Measurements from ENCODE around the gene MATCAP1. TPM values are rescaled to one million over a fixed set of nuclear protein-coding genes. Genes with fewer than 3 reads are reported as not detected.

The MATCAP1 gene
- total RNA-seq, 4 donors from 2014 or later = 27.6 to 220 (median 32.5) TPM

- in situ Hi-C loops (cut with MboI; ENCODE audit: low pct_ligation_motif_present in 1 of 4, low pct_unique_long_range_greater_than_20kb in 1 of 4, low sequenced_read_pairs in 3 of 4) = loop anchor here in 3 of 4 donors (10.0 to 25.0 kb wide), 3 partner anchors 135 to 187 kb away; partner anchors contain the start of genes CES3 (in 1 of the 3) and CES4A (in 1 of the 3)
- WGBS, 2 donors (ENCODE audit: low coverage in 1 of 2) = 84% methylated on average over 70 of the region's 77 CpGs; no CpG with 5 or more reads in 1 of the 2 donors
- intact Hi-C loops (cut with DNase I; ENCODE audit: low total_unique reads) = no loop called here
- no peaks in the 10 kb centered on the region for H3K9me3 ChIP-seq
- peaks cover 0 to 20% (median 0%) of the 10 kb centered on the region in 4 donors for H3K36me3 ChIP-seq
- H3K27ac ChIP-seq = peak overlapping the region in 2 of 4 donors; percentile 86 to 88
- DNase-seq = no peak
- H3K27me3 ChIP-seq = peaks cover 16% of the 10 kb centered on the region
- no peak for TF ChIP-seq EP300 (IDR thresholded peaks at IDR 0.05; ENCODE audit: low read depth)
- no peak for TF ChIP-seq POLR2AphosphoS5 (IDR thresholded peaks at IDR 0.05)
- no peak for TF ChIP-seq POLR2A (IDR thresholded peaks at IDR 0.05)
- no peak for TF ChIP-seq CTCF (IDR thresholded peaks at IDR 0.05)
- peaks cover 7 to 15% (median 12%) of the 10 kb centered on the region in 4 donors for H3K4me1 ChIP-seq
- peak overlapping the region in 1 of 4 donors; percentile 55 for H3K4me3 ChIP-seq
These were observed 34.3 kb downstream of the MATCAP1 start for GRCh38 chr16:67149276-67150046.

GRCh38 chr16:67148656-67149275, 35.0 kb downstream of the MATCAP1 start:
- H3K4me1 ChIP-seq = peaks cover 7 to 15% (median 12%) of the 10 kb centered on the region in 4 donors
- H3K9me3 ChIP-seq = no peaks in the 10 kb centered on the region
- TF ChIP-seq CTCF (IDR thresholded peaks at IDR 0.05) (no peak), EP300 (IDR thresholded peaks at IDR 0.05; ENCODE audit: low read depth) (no peak), POLR2A (IDR thresholded peaks at IDR 0.05) (no peak), POLR2AphosphoS5 (IDR thresholded peaks at IDR 0.05) (no peak)
- WGBS, 2 donors (ENCODE audit: low coverage in 1 of 2) = 88% methylated on average over 11 of the region's 11 CpGs; no CpG with 5 or more reads in 1 of the 2 donors
- in situ Hi-C loops (cut with MboI; ENCODE audit: low pct_ligation_motif_present in 1 of 4, low pct_unique_long_range_greater_than_20kb in 1 of 4, low sequenced_read_pairs in 3 of 4) (no loop called here), intact Hi-C loops (cut with DNase I; ENCODE audit: low total_unique reads) (no loop called here)
- no peak overlapping the region for H3K27ac ChIP-seq
- no peak overlapping the region for H3K4me3 ChIP-seq
- peaks cover 0 to 26% (median 2%) of the 10 kb centered on the region in 4 donors for H3K36me3 ChIP-seq
- no peak for DNase-seq
- peaks cover 16% of the 10 kb centered on the region for H3K27me3 ChIP-seq

GRCh38 chr16:67148221-67148620, 35.5 kb downstream of the MATCAP1 start:
- no peak for DNase-seq
- TF ChIP-seq CTCF (IDR thresholded peaks at IDR 0.05) = no peak
- TF ChIP-seq POLR2A (IDR thresholded peaks at IDR 0.05) = no peak
- peaks cover 0 to 31% (median 5%) of the 10 kb centered on the region in 4 donors for H3K36me3 ChIP-seq
- H3K4me3 ChIP-seq = no peak overlapping the region
- intact Hi-C loops (cut with DNase I; ENCODE audit: low total_unique reads) = no loop called here
- peaks cover 16% of the 10 kb centered on the region for H3K27me3 ChIP-seq
- peaks cover 7 to 15% (median 12%) of the 10 kb centered on the region in 4 donors for H3K4me1 ChIP-seq
- WGBS, 2 donors (ENCODE audit: low coverage in 1 of 2) = 100% methylated on average over 2 of the region's 2 CpGs; no CpG with 5 or more reads in 1 of the 2 donors
- H3K9me3 ChIP-seq = no peaks in the 10 kb centered on the region
- H3K27ac ChIP-seq = no peak overlapping the region
- in situ Hi-C loops (cut with MboI; ENCODE audit: low pct_ligation_motif_present in 1 of 4, low pct_unique_long_range_greater_than_20kb in 1 of 4, low sequenced_read_pairs in 3 of 4) = no loop called here

- Histone ChIP-seq H3K9me3 (no peaks in the 10 kb centered on the region), H3K36me3 (peaks cover 0 to 37% (median 6%) of the 10 kb centered on the region in 4 donors), H3K4me1 (peaks cover 7 to 15% (median 12%) of the 10 kb centered on the region in 4 donors), H3K27ac (no peak overlapping the region), H3K27me3 (peaks cover 16% of the 10 kb centered on the region), H3K4me3 (no peak overlapping the region)
- no peak for TF ChIP-seq POLR2AphosphoS5 (IDR thresholded peaks at IDR 0.05)
- TF ChIP-seq POLR2A (IDR thresholded peaks at IDR 0.05) = no peak
- no peak for TF ChIP-seq CTCF (IDR thresholded peaks at IDR 0.05)
- TF ChIP-seq EP300 (IDR thresholded peaks at IDR 0.05; ENCODE audit: low read depth) = no peak
- WGBS, 2 donors (ENCODE audit: low coverage in 1 of 2) = 93 to 100% methylated on average over 2 to 4 of the region's 4 CpGs
- in situ Hi-C loops (cut with MboI; ENCODE audit: low pct_ligation_motif_present in 1 of 4, low pct_unique_long_range_greater_than_20kb in 1 of 4, low sequenced_read_pairs in 3 of 4) = no loop called here
- intact Hi-C loops (cut with DNase I; ENCODE audit: low total_unique reads) = no loop called here
- DNase-seq = no peak
These were observed 36.2 kb downstream of the MATCAP1 start for GRCh38 chr16:67147437-67148140.
